NK-92 (cell line): ENCODE data around the gene ZNF740.

Experiments
- DNase-seq: peaks from one replicate; lab custom pipeline; 2025; ENCODE audit not compliant: unreplicated experiment; lab: John Stamatoyannopoulos, UW

The ZNF740 gene

DNA sequence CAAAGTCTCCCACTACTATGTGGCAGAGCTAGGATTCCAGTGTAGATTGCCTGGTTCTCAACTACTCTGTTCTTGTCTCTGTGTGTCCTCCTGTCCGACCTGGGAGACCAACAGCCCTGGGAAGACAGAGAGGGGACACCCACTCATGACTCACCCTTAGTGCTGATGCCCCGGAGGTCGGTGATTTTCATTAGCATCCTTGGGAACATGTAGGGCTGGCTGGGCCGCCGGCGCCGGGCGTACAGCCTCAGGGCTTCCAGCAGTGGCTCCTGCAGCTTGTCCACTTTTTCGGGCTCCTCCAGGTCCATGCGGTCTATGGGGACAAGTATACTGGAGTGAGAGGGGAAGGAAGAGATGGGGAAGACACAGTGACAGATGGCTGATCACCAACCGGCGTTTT, 32.4 kb downstream of the ZNF740 start:
- DNase-seq = no peak

DNA sequence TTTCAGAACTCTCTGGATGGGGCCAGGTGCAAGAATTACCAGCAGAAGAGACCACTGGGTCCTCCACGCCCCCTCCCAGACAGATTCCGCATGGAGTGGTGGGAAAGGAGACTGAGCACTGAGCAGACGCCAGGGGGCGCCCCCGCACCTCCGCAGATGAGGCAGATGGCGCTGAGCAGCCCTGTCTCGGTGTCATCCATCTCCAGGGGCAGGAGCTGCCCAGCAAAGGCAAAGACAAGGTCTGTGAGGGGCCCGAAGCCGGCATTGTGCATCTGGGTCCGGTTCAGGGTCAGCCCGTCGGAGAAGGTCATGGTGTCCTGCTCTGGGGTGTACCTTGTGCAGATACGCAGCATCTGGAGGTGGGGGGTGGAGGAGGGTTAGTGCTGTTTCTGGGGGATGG, 32.8 kb downstream of the ZNF740 start:
- DNase-seq = no peak

GRCh38 chr12:53214221-53214620, 33.7 kb downstream of the ZNF740 start:
- DNase-seq = no peak

DNA sequence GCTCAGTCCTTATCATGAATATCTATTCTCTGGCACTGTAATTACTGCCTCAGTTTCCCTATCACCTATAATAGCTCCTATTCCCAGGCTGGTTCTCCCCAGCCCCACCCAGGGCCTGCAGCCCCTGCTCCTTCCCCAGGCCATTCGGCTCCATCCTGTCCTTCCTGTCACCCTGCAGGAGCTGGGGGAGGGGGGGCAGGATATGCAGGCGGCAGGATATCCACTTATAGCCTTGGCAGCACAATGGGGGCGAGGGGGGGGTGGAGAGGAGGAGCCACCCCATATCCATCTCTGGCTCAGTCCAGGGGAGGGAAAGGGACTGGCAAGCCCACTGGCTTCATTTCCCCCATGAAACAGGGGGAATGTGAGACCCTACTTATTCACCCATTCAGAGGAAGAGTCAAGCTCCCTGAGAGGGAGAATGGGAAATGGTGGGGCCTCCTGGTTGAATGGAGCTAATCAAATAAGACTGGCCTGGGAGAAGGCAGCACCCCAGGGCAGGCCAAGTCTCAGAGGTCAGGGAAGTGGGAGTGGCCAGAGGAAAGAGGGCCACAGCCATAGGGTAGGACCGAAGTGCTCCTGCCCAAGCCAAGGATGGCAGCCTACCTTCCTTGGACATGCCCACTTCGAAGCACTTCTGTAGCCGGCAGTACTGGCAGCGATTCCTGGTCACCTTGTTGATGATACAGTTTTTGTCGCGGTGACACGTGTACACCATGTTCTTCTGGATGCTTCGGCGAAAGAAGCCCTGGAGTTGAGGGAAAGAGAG, 34.3 kb downstream of the ZNF740 start:
- DNase-seq = no peak

GRCh38 chr12:53215497-53215896, 35.0 kb downstream of the ZNF740 start:
- no peak for DNase-seq

- no peak for DNase-seq
Measured at GRCh38 chr12:53217051-53217930, 36.8 kb downstream of the ZNF740 start.

- no peak for DNase-seq
Measured at GRCh38 chr12:53217931-53218307, 37.4 kb downstream of the ZNF740 start.

DNA sequence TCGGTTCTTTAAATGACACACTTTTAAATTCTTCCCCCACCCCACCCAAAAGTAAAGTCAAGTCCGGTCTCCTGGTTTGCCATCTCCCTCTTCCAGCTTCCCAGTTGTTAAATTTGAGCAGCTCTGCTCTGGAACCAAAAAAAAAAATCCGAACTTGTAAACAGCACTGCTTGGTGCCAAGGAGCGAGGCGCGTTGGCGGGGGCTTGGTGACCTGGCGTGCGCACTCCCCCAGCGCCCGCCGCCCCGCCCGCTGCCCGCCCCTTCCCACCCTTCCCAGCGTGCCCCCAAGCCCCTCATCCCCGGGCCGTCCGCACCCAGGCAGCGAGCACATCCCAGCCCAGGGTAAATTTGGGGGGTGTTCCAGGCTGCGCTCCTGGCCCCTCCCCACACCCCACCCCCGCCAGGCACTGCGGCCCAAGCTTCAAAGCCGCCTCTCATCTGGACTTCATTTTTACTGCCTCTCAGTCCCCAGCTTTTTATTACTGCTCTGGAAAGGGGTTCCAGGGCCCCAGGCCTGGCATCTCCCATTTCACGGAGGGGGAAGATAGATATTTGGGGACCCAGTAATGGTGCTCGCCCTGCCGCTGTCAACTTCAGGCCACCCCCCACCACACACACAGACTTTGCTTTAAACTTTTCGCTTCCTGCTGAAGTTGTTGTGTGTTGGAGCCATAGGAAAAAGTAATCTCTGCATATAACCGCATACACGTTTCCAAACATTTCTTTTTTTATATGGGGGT, 38.2 kb downstream of the ZNF740 start:
- no peak for DNase-seq

DNA sequence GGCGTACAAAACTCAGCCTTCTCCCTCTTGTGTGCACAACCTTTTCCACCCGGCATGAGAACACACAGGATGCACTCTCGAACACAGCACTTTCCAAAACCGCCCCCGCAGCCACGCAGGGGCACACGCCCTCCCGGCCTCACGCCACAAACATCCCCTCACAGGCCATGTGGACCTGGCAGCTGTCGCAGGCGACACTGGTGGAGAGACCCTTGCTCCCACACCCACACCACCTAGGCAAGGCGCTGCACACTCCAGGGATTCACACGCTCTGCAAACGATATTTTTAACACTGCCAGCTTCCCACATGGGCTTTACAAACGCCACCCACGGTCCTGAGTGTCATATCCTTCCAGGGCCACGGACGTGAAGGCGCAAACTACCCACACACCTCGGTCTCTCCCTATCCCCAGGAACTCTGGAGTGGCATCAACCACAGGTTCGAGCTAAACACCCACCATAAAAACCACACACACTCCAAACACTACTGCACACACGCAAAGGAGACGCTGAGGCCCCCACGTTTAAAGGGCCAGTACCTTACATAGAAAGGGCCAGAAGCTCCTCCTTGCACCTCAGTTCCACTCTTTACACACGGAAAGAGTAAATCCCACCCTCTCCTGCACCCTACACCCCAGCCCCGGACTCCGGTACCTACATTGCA, 38.9 kb downstream of the ZNF740 start:
- no peak for DNase-seq

DNA sequence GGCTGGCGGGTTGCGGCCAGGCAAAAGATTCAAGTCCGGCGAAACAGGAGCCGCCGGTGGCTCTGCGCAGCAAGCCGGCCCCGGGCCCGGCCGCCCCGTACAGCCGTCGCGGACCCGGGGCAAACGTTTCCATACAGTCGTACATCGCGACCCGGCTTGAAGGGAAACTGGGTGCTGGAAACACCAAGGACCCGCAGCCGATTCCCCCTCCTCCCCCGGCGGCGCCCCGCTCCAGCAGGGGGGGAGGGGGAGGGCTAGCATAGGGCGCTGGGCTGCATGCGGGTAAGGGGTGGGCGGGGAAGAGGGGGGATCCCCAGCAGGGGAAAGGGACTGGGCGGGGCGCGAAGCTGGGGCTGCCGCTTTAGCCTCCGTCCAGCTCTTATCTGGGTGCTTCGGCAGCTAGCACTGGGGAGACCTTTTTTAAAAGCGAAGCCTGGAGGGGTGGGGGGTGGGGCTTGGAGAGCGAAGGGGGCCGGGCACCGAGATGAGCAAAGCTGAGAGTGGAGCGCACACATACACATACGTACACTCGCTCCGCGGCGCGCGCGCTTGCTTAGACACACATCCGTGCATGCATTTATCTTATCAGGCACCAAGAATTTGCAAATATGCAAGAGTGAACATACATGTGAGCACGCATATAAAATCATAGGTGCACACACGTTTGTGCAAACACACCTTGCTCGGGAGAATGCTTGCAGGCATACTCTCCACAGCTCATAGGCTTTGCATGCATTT, 39.6 kb downstream of the ZNF740 start:
- DNase-seq = no peak

DNA sequence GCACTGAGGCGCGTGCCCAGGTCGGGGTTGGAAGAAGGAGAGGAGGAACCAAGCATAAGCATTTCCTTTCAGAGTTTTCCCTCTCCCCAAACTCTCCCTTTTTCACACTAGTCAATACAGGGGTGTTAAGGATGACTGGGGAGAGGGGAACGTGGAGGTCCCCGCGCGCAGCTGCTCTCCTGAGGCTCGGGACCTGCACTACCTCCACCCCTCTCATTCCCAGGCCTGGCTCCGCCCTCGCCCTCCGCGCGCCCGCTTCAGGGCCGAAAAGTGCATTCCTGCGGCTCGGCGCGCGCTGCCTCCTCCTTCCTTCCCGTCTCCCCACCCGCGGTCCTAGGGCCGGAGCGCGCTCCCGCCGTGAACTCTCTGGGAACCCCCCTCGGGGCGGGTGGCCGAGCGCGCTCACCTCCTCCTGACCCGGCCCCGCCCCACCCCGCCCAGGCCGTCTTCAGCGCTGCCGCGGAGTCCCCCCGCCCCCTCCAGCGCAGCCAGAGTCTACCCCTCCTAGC, 40.2 kb downstream of the ZNF740 start:
- no peak for DNase-seq

DNA sequence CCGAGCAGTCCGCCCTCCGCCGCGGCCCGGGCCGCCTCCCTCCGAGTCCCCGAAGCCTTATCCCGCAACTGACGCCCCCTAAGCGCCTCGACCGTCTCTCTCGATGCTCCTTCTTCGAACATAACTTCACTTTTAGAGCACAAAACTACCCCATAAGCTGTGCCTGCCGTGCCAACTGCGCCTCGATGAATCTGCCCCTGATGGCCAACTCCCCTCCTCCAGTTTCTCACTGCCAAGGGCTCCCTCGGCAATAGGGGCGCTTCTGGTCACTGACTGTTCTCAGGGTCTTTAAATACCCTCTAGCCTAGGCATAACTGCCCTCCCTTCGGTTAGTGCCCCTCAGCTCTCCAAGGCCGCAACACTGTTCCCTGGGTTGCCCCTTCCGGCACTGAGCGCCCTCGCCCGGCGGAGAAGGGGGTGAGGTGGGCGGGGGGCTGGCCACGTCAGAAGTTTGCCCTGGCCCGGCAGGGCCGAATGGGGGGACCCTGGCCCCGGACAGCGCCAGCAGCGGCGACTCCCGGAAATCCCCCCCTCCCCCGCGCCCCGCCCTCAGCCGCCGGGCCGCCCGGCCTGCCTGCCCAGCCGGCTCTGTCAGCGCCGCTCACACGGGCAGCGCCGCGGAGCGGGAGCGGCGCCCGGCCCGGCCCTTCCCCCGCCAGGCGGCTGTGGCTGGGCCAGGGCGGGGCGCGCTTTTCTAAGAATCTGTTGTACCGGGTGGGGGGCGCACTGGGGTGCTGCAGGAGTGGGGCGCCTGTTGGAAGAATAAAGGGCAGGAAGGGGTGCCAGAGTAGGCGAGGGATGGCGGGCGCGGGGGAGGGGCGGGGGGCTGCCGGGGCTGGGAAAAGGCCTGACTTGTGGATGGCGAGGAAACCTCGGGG, 40.9 kb downstream of the ZNF740 start:
- DNase-seq = no peak

DNA sequence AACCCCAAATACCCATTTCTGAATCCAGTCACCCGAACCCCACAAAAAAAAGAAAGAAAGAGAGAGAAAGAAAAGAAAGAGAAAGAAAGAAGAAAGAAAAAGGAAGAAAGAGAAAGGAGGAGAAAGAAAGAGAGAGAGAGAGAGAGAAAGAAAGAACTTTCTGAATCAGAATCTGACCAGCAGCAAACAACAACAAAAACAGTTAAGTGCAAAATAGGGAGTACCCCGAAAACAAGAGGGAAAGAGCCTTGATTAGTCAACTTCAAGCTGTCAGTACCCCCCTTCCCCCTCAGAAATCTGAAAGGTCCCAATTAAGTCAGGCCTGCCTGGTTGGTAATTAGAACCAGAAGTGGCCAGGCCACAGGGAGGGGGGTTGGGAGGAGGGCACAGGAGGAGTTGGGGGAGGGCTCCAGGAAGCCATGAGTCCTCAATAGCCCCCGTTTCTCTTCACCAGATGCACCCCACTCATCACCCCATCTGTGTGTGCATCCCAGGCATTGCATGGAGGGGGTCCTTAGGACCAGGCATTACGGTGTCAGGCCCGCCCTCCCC, 41.7 kb downstream of the ZNF740 start:
- no peak for DNase-seq

DNA sequence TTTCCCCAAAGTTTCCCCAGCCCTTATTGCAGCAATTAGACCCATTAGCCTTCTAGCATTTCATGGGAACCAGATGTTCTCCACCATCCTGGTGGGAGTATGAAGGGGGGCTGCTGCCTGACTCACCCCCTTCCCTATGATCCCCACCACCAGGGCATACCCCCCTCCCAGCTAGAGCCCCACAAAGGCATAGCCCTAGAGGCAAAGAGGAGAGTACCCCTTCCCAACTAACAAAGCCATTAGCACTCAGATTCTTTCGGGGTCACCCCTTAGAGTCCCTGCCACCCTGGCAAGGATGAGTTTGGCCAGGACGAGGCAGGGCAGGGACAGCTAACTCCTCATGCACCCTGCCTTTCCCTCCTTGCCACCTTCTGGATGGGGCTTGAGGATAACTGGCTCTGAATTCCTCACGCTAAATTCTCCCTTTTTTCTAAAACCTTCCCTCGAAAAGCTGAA, 42.3 kb downstream of the ZNF740 start:
- DNase-seq = no peak

DNA sequence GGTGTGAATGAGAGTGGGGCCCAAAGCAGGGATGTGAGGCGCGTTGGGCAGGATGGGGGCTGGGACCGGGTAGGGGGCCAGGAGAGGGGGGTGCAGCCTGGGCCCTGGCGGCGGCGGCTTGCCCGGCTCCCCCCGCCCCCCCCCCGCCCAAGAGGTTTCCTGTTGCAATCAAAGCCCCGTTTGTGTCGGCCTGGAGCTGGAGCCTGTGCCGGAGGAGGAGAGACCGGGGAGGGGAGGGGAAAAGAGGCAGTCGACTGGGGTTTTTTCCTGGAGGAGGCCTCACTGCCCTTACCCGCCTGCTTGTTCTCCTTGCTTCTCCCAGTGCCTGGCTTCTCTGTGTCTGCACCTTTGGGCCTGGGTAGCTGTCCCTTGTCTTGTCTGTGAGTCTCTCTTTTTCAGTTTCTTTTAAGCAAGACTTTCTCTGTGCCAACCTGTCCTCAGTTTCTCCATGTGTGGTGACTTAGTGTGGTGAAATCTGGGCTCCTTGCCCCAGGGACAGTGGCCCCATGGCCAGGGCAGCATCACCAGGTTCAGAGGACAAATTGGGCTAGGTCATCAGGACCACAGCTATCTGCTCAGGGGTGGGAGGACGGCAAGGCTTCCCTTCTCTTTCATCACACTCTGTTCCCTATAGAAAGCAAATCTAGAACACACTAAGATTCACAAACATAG, 43.0 kb downstream of the ZNF740 start:
- no peak for DNase-seq

DNA sequence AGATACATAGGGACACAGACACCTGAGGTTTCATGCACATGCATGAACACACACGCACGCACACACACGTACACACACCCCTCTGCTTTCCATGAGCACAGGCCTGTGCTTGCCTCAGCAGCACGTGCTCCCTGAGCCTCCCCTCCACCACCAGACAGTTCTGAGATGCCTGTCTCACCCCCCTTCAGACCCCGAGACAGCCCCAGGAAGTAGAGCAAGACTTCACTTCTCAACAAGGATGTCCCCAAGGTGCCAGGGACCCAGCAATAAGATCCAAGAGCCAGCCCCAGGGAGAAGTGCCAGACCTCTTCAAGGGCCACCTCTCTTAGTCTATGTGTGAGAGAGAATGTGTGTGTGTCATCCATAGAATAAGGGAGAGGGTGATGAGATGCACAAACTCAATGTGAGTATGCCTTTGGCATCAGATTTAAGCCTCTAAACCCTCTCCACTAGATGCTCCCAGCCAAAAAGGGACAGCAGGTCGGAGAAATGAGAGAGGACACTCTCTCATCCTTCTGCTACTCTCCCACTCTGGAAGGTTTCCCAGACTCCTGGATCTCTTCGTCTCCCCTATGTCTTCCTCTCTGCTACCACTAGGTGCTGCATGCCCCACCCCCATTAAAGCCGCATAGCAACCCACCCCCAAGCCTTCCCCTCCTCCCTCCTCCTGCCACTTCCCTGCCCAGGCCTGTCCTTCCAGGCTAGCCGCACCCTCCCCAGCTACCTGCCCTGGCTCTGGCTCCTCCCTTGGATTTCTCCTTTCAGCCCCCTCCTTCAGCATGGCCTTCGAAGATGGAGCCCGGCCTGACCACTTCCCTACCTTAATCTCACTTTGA, 43.8 kb downstream of the ZNF740 start:
- DNase-seq = no peak

- DNase-seq = no peak
Measured at GRCh38 chr12:53224897-53225634, 44.5 kb downstream of the ZNF740 start.
